A549 (cell line): ENCODE measurements around the gene ZNF532. TPM values are rescaled to one million over a fixed set of nuclear protein-coding genes. Genes with fewer than 3 reads are reported as not detected.

Experiments
- ATOH8 ChIP-seq: fragments of 250-450 bp; sonication (Bioruptor Pico); IDR thresholded peaks from 2 replicates; pipeline ENCODE4 v1.5.0; 2020; ENCODE audit warnings: low read depth, mild to moderate bottlenecking, moderate library complexity
- CBX2 ChIP-seq: fragments of 200-600 bp; sonication (generic); IDR thresholded peaks from 2 replicates; pipeline ENCODE4 v1.6.1; 2016; ENCODE audit warnings: low read depth, mild to moderate bottlenecking, borderline replicate concordance
- CBX8 ChIP-seq: fragments of 200-600 bp; sonication (generic); IDR thresholded peaks from 2 replicates; pipeline ENCODE4 v1.6.1; 2016
- CEBPB ChIP-seq, 2 experiments: fragments of >200 bp in 1 of 2; sonication (Bioruptor Twin) in 1 of 2; formaldehyde crosslinking in 1 of 2; IDR thresholded peaks; 2 replicates each; pipeline ENCODE4 v1.6.1; 2012 to 2016
- CHD2 ChIP-seq: fragments of 150-350 bp; IDR thresholded peaks from 2 replicates; pipeline ENCODE4 v1.6.1; 2014; ENCODE audit warnings: low read length; ENCODE audit not compliant: partially characterized antibody
- E2F6 ChIP-seq: IDR thresholded peaks from 2 replicates; pipeline ENCODE4 v1.6.1; 2012; ENCODE audit warnings: low read depth, borderline replicate concordance
- EHMT2 ChIP-seq: fragments of 200-600 bp; sonication (generic); IDR thresholded peaks from 2 replicates; pipeline ENCODE4 v1.6.1; 2016; ENCODE audit warnings: antibody characterized with exemption, low read depth, mild to moderate bottlenecking, moderate library complexity
- EP300 ChIP-seq, 2 experiments: fragments of >200 bp; sonication (Bioruptor Twin); formaldehyde crosslinking; IDR thresholded peaks; 2 replicates in 1 of 2; 3 replicates in 1 of 2; pipeline ENCODE4 v1.6.1; 2016 to 2017
- FOSB ChIP-seq: fragments of 250-450 bp; sonication (Bioruptor Pico); IDR thresholded peaks from 2 replicates; pipeline ENCODE4 v1.5.0; 2020; ENCODE audit warnings: mild to moderate bottlenecking, moderate library complexity
- FOSL2 ChIP-seq, 2 experiments: fragments of 450-650 bp in 1 of 2; fragments of >200 bp in 1 of 2; sonication (Bioruptor Twin) in 1 of 2; formaldehyde crosslinking; IDR thresholded peaks; 2 replicates each; pipeline versions ENCODE4 v1.5.0 to v1.6.1; 2016 to 2020; ENCODE audit warnings: mild to moderate bottlenecking in 1 of 2, moderate library complexity in 1 of 2
- GATA3 ChIP-seq: IDR thresholded peaks from 2 replicates; pipeline ENCODE4 v1.6.1; 2012; ENCODE audit warnings: borderline replicate concordance
- HDAC2 ChIP-seq: fragments of 200-600 bp; sonication (generic); IDR thresholded peaks from 2 replicates; pipeline ENCODE4 v1.6.1; 2016
- HES2 ChIP-seq: fragments of >200 bp; sonication (Bioruptor Twin); formaldehyde crosslinking; IDR thresholded peaks from 2 replicates; pipeline ENCODE4 v1.6.1; 2016
- HEYL ChIP-seq: fragments of 250-450 bp; sonication (Bioruptor Pico); IDR thresholded peaks from 2 replicates; pipeline ENCODE4 v1.8.0; 2021; ENCODE audit warnings: mild to moderate bottlenecking, moderate library complexity
- HOXA7 ChIP-seq: fragments of 250-450 bp; sonication (Bioruptor Pico); IDR thresholded peaks from 2 replicates; pipeline ENCODE4 v1.5.0; 2020; ENCODE audit warnings: mild to moderate bottlenecking, moderate library complexity
- JUN ChIP-seq, 2 experiments: fragments of >200 bp; sonication (Bioruptor Twin); formaldehyde crosslinking; IDR thresholded peaks; 2 replicates in 1 of 2; 3 replicates in 1 of 2; pipeline ENCODE4 v1.6.1; 2016 to 2017
- KDM1A ChIP-seq: fragments of 200-600 bp; sonication (generic); IDR thresholded peaks from 2 replicates; pipeline ENCODE4 v1.6.1; 2016; ENCODE audit warnings: low read depth, mild to moderate bottlenecking
- KDM5A ChIP-seq: fragments of 200-600 bp; sonication (generic); IDR thresholded peaks from 2 replicates; pipeline ENCODE4 v1.6.1; 2016; ENCODE audit warnings: antibody characterized with exemption, mild to moderate bottlenecking
- MAFK ChIP-seq: fragments of 450-650 bp; IDR thresholded peaks from 2 replicates; pipeline ENCODE4 v1.6.1; 2014; ENCODE audit not compliant: partially characterized antibody
- MAX ChIP-seq: IDR thresholded peaks from 2 replicates; pipeline ENCODE4 v1.6.1; 2012
- MAZ ChIP-seq: fragments of 150-350 bp; IDR thresholded peaks from 2 replicates; pipeline ENCODE4 v1.6.1; 2014; ENCODE audit warnings: antibody characterized with exemption, low read depth, low read length, borderline replicate concordance
- MYC ChIP-seq: IDR thresholded peaks from 2 replicates; pipeline ENCODE4 v1.6.1; 2012; ENCODE audit warnings: mild to moderate bottlenecking, inconsistent platforms, low read length, improper control_type of control experiment, borderline replicate concordance
- NFE2L2 ChIP-seq: fragments of 150-350 bp; conservative IDR thresholded peaks from 2 replicates; pipeline ENCODE4 v1.6.1; 2014; ENCODE audit warnings: low read length
- NR3C1 ChIP-seq: fragments of >200 bp; sonication (Bioruptor Twin); formaldehyde crosslinking; IDR thresholded peaks from 3 replicates; pipeline ENCODE4 v1.6.1; 2017
- PBX3 ChIP-seq: IDR thresholded peaks from 2 replicates; pipeline ENCODE4 v1.6.1; 2012
- PHF8 ChIP-seq: fragments of 200-600 bp; sonication (generic); IDR thresholded peaks from 2 replicates; pipeline ENCODE4 v1.6.1; 2016; ENCODE audit warnings: low read depth, mild to moderate bottlenecking, antibody characterized with exemption, moderate library complexity, borderline replicate concordance
- RCOR1 ChIP-seq: fragments of 150-350 bp; IDR thresholded peaks from 2 replicates; pipeline ENCODE4 v1.6.1; 2014; ENCODE audit warnings: antibody characterized with exemption, low read length, low read depth
- RFX5 ChIP-seq: fragments of 450-650 bp; IDR thresholded peaks from 2 replicates; pipeline ENCODE4 v1.7.1; 2014; ENCODE audit warnings: antibody characterized with exemption, mild to moderate bottlenecking, moderate library complexity
- RNF2 ChIP-seq: fragments of 200-600 bp; sonication (generic); IDR thresholded peaks from 2 replicates; pipeline ENCODE4 v1.6.1; 2016; ENCODE audit warnings: low read depth, mild to moderate bottlenecking, antibody characterized with exemption, moderate library complexity, borderline replicate concordance
- SREBF2 ChIP-seq: fragments of 450-650 bp; IDR thresholded peaks from 2 replicates; pipeline ENCODE4 v1.6.1; 2014; ENCODE audit warnings: mild to moderate bottlenecking, moderate library complexity
- TP53 ChIP-seq: fragments of 250-450 bp; sonication (Bioruptor Pico); IDR thresholded peaks from 2 replicates; pipeline ENCODE4 v1.5.0; 2021; ENCODE audit warnings: mild to moderate bottlenecking, moderate library complexity
- ZC3H11A ChIP-seq: fragments of 450-650 bp; IDR thresholded peaks from 2 replicates; pipeline ENCODE4 v1.6.1; 2014; ENCODE audit warnings: antibody characterized with exemption, mild to moderate bottlenecking
- ZFP36 ChIP-seq: fragments of 450-650 bp; IDR thresholded peaks from 2 replicates; pipeline ENCODE4 v1.6.1; 2014; ENCODE audit warnings: borderline replicate concordance; ENCODE audit not compliant: partially characterized antibody
- ZSCAN20 ChIP-seq: fragments of 250-450 bp; sonication (Bioruptor Pico); IDR thresholded peaks from 2 replicates; pipeline ENCODE4 v1.8.0; 2022; ENCODE audit warnings: mild to moderate bottlenecking, moderate library complexity
- polyA plus RNA-seq, 4 experiments: library from polyadenylated mRNA; depleted of rRNA in 3 of 4; stranded (reverse); fragments of >200 nt; fragmentation: RNase III in 1 of 4; extraction: RNeasy Plus Mini Kit Qiagen cat#74134 plus additional on column Dnase treatment in 1 of 4; gene quantifications; 2 replicates in 3 of 4; 3 replicates in 1 of 4; pipeline ENCODE4 v1.2.3, GENCODE V29; 2011 to 2017
- TF ChIP-seq, protein P1 (sequence below): fragments of 250-450 bp; sonication (Bioruptor Pico); IDR thresholded peaks from 2 replicates; pipeline ENCODE4 v1.5.0; 2021; ENCODE audit warnings: mild to moderate bottlenecking, moderate library complexity, borderline replicate concordance
- TF ChIP-seq, protein P2 (sequence below): fragments of >200 bp; sonication (Bioruptor Twin); formaldehyde crosslinking; IDR thresholded peaks from 3 replicates; pipeline ENCODE4 v1.5.1; 2016

Gene ZNF532
- polyA plus RNA-seq, 2 of the 4 experiments (the other 2 are of a cell fraction) = 26.8 to 64.6 TPM

DNA sequence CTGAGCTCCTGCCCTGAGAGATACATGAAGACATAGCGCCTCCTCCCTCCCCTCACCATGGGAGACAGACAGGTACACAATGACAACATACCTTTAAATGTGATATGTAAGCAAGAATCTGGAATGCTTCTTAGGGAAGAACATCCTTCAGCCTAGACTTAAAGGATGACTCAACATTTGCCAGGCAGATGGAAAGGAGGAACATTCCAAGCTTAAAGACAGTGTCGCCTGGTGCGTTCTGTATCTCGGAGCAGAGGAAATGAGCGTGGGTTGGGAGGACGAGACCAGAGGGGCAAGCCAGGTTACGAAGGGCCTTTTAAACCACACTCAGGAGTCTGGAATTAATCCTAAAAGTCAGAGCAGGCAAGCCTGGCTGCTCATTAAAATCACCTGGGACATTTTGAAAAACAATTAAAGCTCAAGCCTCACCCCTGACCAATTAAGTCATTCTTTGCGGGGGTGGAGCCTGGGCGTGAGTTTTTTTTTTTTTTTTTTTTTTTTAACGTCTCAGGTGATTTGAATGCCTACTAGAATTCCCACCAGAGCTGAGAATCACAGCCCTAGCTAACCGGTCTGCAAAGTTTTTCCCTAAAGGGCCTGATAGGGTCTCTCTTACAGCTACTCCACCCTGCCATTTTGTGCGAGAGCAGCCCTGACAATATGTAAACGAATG lies 143.8 kb downstream of the ZNF532 start (continued):
- TF ChIP-seq ATOH8 (CRISPR knock-in tag) (no peak), ZSCAN20 (CRISPR knock-in tag) (no peak), HDAC2 (no peak), JUN (IDR thresholded peaks at IDR 0.05) (peak in 1 of 2 experiments; percentile 28; a peak in 1 of 5 replicates), RFX5 (no peak), TP53 (no peak), MYC (no peak), KDM5A (no peak), MAX (peak; percentile 71), E2F6 (0 out of 2 replicates have a peak, but pooled peaks have one; percentile 37), CEBPB (IDR thresholded peaks at IDR 0.05) (peak in 1 of 2 experiments; percentile 45; a peak in 1 of 4 replicates), CHD2 (no peak), ZC3H11A (no peak), ZFP36 (no peak), CBX2 (no peak), RNF2 (no peak), EP300 (IDR thresholded peaks at IDR 0.05) (peak; percentile 18 to 55; a peak in 1 of 5 replicates), NFE2L2 (0 out of 2 replicates have a peak, but pooled peaks have one; percentile 24), HOXA7 (CRISPR knock-in tag) (no peak), GATA3 (peak; percentile 80), HEYL (CRISPR knock-in tag) (no peak), PBX3 (no peak), MAZ (no peak), EHMT2 (no peak), FOSB (CRISPR knock-in tag) (no peak), HES2 (no peak), PHF8 (no peak), KDM1A (no peak), SREBF2 (no peak), MAFK (peak; percentile 97), RCOR1 (no peak), FOSL2 (IDR thresholded peaks at IDR 0.05) (0 out of 2 replicates have a peak, but pooled peaks have one; percentile 14), FOSL2 (CRISPR knock-in tag; IDR thresholded peaks at IDR 0.05) (peak; percentile 90), NR3C1 (no peak), CBX8 (no peak)
- TF ChIP-seq, protein P1, sequence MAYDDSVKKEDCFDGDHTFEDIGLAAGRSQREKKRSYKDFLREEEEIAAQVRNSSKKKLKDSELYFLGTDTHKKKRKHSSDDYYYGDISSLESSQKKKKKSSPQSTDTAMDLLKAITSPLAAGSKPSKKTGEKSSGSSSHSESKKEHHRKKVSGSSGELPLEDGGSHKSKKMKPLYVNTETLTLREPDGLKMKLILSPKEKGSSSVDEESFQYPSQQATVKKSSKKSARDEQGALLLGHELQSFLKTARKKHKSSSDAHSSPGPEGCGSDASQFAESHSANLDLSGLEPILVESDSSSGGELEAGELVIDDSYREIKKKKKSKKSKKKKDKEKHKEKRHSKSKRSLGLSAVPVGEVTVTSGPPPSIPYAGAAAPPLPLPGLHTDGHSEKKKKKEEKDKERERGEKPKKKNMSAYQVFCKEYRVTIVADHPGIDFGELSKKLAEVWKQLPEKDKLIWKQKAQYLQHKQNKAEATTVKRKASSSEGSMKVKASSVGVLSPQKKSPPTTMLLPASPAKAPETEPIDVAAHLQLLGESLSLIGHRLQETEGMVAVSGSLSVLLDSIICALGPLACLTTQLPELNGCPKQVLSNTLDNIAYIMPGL = no peak
- TF ChIP-seq, protein P2, sequence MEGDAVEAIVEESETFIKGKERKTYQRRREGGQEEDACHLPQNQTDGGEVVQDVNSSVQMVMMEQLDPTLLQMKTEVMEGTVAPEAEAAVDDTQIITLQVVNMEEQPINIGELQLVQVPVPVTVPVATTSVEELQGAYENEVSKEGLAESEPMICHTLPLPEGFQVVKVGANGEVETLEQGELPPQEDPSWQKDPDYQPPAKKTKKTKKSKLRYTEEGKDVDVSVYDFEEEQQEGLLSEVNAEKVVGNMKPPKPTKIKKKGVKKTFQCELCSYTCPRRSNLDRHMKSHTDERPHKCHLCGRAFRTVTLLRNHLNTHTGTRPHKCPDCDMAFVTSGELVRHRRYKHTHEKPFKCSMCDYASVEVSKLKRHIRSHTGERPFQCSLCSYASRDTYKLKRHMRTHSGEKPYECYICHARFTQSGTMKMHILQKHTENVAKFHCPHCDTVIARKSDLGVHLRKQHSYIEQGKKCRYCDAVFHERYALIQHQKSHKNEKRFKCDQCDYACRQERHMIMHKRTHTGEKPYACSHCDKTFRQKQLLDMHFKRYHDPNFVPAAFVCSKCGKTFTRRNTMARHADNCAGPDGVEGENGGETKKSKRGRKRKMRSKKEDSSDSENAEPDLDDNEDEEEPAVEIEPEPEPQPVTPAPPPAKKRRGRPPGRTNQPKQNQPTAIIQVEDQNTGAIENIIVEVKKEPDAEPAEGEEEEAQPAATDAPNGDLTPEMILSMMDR = 0 out of 3 replicates have a peak, but pooled peaks have one; percentile 18
